Measurements from ENCODE around the gene MAGI3. TPM values are rescaled to one million over a fixed set of nuclear protein-coding genes. Genes with fewer than 3 reads are reported as not detected.
"Not testable (repeated sequence)": the region's sequence is repeated elsewhere in the genome, so short reads cannot be mapped to it uniquely, and the experiment has no call there.

The MAGI3 gene
- total RNA-seq, 1 donor from 2014 or later, result 7.0 TPM

GRCh38 chr1:113565621-113566020 lies 175.3 kb downstream of the MAGI3 start:
- H3K4me1 Mint-ChIP-seq (ENCODE audit: unreplicated experiment), result no peaks in the 10 kb centered on the region
- H3K27ac Mint-ChIP-seq (ENCODE audit: unreplicated experiment), result no peak overlapping the region
- TF ChIP-seq CTCF (IDR thresholded peaks at IDR 0.05), result no peak
- H3K27me3 Mint-ChIP-seq (ENCODE audit: unreplicated experiment), result no peaks in the 10 kb centered on the region
- no peak overlapping the region for H3K4me3 Mint-ChIP-seq (ENCODE audit: unreplicated experiment)
- peaks cover 22% of the 10 kb centered on the region for H3K9me3 Mint-ChIP-seq (ENCODE audit: unreplicated experiment)
- no peak for DNase-seq (ENCODE audit: extremely low spot score, unreplicated experiment)
- peaks cover 11% of the 10 kb centered on the region for H3K36me3 Mint-ChIP-seq (ENCODE audit: unreplicated experiment)

GRCh38 chr1:113567427-113567826 lies 177.1 kb downstream of the MAGI3 start:
- no peaks in the 10 kb centered on the region for H3K27me3 Mint-ChIP-seq (ENCODE audit: unreplicated experiment)
- no peak overlapping the region for H3K4me3 Mint-ChIP-seq (ENCODE audit: unreplicated experiment)
- no peak for TF ChIP-seq CTCF (IDR thresholded peaks at IDR 0.05)
- no peak overlapping the region for H3K27ac Mint-ChIP-seq (ENCODE audit: unreplicated experiment)
- DNase-seq (ENCODE audit: extremely low spot score, unreplicated experiment), result no peak
- H3K36me3 Mint-ChIP-seq (ENCODE audit: unreplicated experiment), result peaks cover 11% of the 10 kb centered on the region
- H3K4me1 Mint-ChIP-seq (ENCODE audit: unreplicated experiment), result no peaks in the 10 kb centered on the region
- H3K9me3 Mint-ChIP-seq (ENCODE audit: unreplicated experiment), result peaks cover 19% of the 10 kb centered on the region

- not testable (repeated sequence) for H3K4me1 Mint-ChIP-seq (ENCODE audit: unreplicated experiment); H3K27ac Mint-ChIP-seq (ENCODE audit: unreplicated experiment); H3K9me3 Mint-ChIP-seq (ENCODE audit: unreplicated experiment); DNase-seq (ENCODE audit: extremely low spot score, unreplicated experiment); H3K36me3 Mint-ChIP-seq (ENCODE audit: unreplicated experiment); H3K4me3 Mint-ChIP-seq (ENCODE audit: unreplicated experiment); H3K27me3 Mint-ChIP-seq (ENCODE audit: unreplicated experiment)
Observed at GRCh38 chr1:113575744-113576260, 185.5 kb downstream of the MAGI3 start.

GRCh38 chr1:113576271-113576670 lies 186.0 kb downstream of the MAGI3 start:
- H3K4me3 Mint-ChIP-seq (ENCODE audit: unreplicated experiment), result no peak overlapping the region
- TF ChIP-seq CTCF (IDR thresholded peaks at IDR 0.05), result no peak
- no peak for DNase-seq (ENCODE audit: extremely low spot score, unreplicated experiment)
- H3K4me1 Mint-ChIP-seq (ENCODE audit: unreplicated experiment), result no peaks in the 10 kb centered on the region
- no peak overlapping the region for H3K27ac Mint-ChIP-seq (ENCODE audit: unreplicated experiment)
- H3K27me3 Mint-ChIP-seq (ENCODE audit: unreplicated experiment), result no peaks in the 10 kb centered on the region
- no peaks in the 10 kb centered on the region for H3K36me3 Mint-ChIP-seq (ENCODE audit: unreplicated experiment)
- peaks cover 5% of the 10 kb centered on the region for H3K9me3 Mint-ChIP-seq (ENCODE audit: unreplicated experiment)

GRCh38 chr1:113579256-113580018 lies 189.1 kb downstream of the MAGI3 start:
- no peak overlapping the region for H3K4me3 Mint-ChIP-seq (ENCODE audit: unreplicated experiment)

More at GRCh38 chr1:113579256-113580018, 189.1 kb downstream of the MAGI3 start:
- Mint-ChIP-seq H3K27me3 (ENCODE audit: unreplicated experiment) (no peaks in the 10 kb centered on the region), H3K36me3 (ENCODE audit: unreplicated experiment) (no peaks in the 10 kb centered on the region), H3K9me3 (ENCODE audit: unreplicated experiment) (no peaks in the 10 kb centered on the region), H3K4me1 (ENCODE audit: unreplicated experiment) (no peaks in the 10 kb centered on the region), H3K27ac (ENCODE audit: unreplicated experiment) (no peak overlapping the region)
- DNase-seq (ENCODE audit: extremely low spot score, unreplicated experiment), result no peak
- no peak for TF ChIP-seq CTCF (IDR thresholded peaks at IDR 0.05)
